Activated T-cell treated with anti-CD3 and anti-CD28 coated beads for 1 hour (primary cell): ENCODE results near the gene FBN1.

Source experiments
- DNase-seq: peaks from one replicate; pipeline ENCODE4 v3.0.0-alpha.2; 2020; ENCODE audit warnings: low read depth

FBN1 gene

DNA sequence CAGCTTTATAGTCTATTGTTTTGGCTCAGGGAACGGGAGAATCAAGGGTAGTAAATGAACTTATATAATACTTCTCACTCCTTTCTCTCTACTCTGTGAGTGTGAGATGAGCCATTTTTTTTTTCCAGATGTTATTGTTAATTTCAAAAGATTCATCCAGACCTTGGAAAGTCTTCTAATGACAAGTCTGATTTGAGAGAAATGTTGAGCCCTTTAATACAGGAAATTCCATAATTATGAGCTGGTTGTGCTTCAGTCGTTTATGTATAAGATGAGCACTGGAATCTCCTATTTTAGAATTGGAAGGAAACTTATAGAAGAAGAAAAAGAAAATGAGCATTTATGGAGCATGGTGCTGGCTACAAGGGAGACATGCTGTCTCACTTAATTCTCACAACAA is 92.0 kb downstream of the FBN1 start:
- DNase-seq = no peak

DNA sequence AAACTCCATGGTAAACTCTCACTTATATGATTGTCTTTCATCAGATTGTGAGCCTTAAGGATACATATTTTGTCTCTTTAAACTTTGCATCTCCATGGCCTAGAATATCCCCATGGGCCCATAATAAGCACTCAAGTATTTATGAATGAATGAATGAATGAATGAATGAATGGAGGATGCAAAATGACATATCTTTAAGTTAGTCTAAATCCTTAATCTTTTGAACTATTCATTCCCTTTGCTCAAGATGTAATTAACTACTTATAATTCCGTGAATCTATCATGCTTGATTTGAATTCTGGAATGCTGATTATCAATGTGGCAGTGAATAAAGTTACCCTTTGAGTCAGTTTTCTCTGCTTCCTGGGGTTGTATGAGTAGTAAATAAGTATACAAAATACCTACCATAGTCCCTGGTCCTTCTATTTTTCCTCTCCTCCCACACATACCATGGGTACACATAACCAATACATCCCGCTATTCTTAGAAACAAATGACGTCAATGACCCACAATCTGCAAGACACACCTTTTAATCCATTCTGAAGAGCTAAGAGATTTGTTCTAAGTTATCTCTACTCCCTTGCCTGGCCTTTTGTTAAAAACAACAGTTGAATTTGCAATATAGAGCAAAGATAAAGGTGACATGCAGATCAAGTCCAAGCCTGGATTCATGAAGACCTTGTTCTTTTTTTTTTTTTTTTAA is 94.5 kb downstream of the FBN1 start:
- DNase-seq = no peak

DNA sequence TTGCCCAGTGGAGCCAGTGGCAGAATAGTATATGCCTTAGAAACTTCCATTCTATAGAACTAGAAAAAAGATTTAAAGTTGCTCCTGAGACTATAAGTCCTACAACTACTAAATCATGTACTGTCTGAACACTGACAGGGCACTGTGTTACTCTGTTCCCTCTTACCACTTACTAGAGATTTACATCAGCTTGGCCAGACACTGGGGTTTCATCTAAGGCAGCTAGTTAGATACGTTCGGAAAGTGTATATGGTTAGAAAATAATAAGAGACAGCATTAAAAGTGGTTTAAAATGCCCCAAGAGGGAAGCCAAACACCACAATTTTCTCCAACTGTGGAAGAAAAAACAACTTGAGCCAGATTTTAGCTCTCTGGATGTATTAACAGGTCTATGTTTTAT is 97.1 kb downstream of the FBN1 start:
- DNase-seq = no peak

DNA sequence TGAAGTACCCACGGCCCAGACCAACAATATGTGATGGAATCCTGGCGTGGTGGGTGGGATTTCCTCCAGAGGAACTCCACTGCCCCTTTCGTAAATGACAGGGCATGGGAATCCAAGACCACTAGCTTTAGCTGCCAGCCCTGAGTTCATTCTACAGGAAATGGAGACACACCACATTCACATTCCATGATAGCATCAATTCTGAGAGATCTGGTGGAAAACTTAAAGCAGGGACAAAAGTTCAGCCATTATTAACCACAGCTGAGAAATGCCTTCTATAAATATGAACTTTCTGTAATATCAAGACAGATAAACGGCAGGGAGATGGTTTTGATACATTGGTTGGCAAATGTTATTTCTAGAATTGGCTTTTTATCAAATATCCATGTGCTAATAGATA is 98.2 kb downstream of the FBN1 start:
- no peak for DNase-seq

DNA sequence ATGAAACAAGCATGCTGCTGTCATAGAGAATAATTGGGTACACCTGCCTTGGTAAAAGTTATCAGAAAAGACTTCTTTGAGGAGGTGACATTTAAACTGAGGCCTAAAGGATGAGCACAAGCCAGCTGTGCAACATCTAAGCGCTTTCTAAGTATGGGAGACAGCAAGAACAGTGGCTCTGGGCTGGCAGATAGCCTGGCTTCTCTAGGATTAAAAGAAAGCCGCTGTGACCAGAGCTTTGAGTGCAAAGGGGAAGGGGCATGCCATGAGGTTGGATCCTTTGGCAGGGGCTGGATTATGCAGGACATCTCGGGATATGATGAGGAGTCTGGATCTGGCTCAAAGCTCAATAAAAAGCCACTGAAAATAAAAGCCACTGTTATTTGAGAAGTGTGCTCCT is 99.2 kb downstream of the FBN1 start:
- DNase-seq = no peak

DNA sequence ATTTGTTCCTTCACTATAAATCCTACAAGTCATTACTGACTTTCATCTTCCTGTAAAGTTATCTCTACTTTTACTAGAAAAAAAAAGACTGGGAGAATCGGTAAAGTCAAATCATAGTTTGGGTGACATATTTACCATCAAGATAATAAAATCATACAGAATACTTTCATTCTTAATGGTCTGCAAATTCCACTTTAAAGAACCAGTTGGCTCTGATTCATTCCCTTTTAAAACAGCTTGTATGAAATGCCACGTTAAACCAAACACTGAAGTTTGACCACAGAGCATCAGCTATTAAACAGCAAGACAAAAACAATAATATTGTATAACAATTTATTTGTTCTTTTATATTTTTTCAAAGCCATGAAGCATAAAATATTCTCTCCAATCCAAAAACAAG is 100.7 kb downstream of the FBN1 start:
- no peak for DNase-seq

DNA sequence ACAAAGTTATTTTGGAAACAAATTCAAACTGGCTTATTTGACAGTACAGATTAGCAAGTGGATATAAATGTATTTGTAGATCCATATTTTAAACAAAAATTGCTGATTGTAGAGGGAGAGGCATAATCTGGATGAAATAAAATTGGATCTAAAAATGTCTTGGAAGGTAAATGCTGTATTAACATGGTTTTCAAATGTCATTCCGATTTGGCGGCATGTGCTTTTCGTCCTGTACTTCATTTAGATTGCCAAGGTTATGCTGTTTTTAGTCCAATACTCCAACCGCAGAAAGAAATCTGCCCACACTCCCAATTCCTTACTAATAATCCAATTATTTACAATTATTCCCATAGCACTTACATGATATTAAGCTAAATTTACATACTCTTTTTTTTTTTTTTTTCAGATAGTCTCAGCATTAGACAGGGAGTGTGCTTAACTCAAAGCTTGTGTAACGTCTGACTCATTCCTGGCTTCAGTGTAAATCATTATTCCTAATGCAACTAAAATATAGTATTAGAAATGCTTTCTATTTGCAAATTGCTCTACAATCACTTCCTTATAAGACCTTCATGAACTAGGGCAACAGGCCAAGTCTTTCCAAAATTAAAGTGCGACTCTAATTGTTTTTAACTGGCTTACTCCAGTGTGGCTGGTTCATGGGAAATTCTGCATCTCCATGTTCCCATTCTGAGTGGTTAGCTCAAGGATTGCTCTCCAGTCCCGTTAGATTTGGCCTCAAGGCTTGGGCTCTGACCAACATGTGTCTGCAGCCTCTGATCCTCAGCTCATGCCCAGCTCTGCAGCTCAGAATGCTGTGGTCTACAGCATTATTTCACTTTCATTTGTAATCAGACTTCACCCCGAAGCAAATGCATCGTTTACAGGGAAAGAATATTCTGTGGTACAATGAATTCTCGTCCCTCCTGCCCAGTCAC is 103.9 kb downstream of the FBN1 start:
- DNase-seq = no peak

DNA sequence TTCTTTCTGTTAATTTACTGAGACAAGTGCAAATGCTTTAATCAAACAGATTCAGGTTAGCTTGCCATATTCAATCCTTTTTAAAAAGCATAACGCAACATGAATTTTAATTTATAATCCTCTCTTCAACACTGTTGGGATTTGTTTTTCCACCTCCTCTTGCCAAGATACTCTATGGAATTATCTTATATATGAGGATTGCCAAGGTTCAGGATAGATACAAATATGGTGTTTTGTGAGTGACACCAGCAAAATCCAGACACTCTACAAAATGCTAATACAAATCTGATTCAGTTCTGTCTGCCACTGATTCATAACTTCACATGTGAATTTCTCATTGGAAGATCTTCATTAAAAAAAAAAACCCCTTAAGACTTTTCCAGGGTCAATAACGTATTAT is 104.8 kb downstream of the FBN1 start:
- DNase-seq = no peak

DNA sequence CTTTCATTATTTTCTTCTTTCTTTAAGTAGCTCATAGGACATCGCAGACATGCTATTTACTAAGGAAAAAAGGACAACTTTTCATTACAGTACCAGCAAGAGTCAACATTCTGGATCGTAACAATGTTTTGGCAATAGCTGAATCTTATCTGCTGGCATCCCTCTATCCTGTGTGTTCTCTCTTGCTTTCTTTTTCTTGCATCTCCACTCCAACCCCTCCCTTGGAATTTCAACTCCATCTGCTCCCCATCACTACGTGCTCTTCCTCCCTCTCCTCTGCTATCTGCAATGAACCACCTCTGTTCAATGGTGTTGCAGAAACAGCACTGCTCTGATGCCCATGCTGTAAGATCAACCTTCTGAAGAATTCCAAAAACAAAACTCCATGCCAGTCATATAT is 106.6 kb downstream of the FBN1 start:
- DNase-seq = no peak

DNA sequence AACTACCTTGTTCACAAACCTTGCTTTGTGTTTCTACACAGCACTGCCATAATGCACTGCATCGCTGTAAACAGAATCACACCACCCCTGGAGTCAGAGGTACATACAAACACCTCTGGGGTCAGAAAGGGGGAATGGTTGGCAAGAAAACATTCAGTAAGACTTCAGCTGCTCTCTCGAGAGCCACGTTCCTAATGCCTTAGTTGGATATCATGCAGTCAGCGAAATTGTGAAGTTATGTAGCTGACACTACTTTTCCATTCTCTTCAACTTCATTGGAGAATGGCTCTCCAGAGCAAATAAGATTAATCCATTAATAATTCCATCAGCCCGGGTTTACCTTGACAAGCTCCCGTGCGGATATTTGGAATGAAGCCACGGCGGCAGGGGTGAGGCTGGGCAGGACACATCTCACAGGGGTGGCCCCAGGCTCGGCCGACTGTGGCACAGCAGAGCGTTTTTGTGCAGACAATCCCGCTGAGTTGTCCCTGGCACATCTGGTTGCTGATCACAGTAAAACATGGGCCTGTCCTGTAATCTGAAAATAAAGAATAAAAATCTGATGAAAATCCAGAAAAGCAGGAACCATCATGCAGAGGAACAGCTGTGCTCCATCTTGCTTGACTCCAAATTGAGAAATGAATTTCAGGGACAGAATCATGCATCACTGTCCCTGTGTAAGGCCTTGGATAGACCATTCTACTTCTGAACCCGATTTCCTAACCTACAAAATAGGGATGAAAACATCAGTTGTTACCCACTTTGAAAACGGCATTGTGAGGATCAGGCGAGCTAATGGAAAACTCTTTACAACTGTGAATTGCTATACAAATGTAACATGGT is 108.0 kb downstream of the FBN1 start:
- no peak for DNase-seq

DNA sequence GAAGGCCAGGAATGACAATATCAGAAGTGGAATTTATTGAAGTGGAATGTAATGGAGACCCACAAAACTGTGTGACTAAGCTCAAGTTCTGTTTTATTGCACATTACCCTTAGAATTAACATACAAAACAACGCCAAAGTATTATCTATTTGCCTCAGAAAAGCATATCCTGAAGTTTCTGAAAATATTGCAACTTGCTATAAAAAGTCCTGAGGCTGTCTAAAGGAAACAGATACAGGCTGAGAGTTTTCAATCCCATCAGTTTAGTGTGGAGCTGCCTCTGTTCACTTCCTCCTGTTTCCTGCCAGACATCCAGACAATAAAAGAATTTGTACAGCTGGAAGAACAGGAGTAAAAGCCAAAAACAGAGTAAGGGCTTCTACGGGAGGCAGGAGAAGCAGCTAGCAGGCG is 108.8 kb downstream of the FBN1 start:
- no peak for DNase-seq

DNA sequence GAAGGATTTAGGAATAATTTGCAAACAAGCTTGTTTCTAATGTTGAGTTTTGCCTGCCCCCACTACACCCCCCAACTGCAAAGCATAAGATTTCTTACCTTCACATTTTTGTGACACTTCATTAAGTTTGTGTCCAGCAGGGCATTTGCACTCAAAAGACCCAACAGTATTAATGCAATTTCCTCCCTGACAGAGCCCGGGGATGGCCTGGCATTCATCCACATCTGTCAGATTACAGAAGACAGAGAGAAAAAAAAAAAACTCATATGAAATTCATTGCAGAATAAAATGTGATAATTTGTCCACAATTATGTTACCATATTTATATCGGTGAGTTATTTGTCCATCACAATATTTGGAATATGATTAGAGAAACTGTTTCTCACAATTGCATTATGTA is 111.5 kb downstream of the FBN1 start:
- no peak for DNase-seq

DNA sequence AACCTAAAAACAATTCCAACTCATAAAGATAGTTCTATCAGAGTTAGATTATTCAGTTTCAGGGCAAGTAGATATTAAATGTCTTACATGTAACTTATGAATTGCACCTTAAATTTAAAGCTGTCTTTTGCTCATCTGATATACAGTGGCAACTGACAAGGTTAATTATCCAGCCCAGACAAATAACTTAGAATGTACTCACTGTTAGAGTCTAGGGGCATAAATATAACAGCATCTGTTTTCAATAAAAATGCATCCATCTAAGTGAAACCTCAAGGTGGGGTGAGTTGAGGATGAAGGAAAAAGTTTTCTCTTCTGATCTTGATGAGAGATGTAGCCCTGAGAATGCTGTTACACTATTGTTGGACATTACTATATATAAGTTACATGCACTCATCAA is 112.6 kb downstream of the FBN1 start:
- no peak for DNase-seq

DNA sequence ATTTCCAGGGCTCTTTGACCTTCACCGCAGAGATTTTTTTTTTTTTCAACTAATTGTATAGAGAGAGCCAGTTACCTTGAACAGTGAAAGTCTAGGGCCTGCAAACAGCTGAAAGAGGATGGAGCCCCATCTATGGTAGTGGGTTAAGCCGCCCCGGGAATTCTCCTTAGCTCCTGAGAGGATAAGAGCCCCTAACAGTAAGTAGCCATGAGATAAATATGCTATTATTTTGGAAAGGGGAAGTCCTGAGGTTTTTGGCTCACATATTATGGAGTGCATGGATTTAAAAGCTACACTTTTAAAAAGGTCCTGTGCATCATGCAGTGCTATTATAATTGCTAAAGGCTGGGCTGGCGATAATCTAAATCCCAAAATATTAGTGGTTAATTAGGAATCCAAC is 115.0 kb downstream of the FBN1 start:
- DNase-seq = no peak

DNA sequence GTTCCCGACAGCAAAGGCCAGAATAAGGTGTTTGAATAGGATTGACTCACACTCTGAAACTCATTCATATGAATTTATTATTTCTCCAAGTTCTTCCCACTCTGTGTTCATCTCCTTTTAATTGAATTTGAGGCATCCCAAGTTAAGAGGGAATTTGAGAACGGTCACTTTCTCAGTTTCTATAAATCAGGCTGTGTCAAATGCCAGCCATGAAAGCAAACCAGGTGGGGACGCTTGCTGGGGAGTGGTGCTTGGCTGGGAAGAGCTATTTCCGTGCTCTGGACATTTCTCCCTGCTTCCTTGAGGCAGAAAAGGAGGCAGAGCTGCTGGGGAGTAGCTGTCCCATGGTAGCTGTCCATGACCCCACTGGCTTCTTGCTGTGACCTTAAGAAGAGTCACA is 116.6 kb downstream of the FBN1 start:
- no peak for DNase-seq

DNA sequence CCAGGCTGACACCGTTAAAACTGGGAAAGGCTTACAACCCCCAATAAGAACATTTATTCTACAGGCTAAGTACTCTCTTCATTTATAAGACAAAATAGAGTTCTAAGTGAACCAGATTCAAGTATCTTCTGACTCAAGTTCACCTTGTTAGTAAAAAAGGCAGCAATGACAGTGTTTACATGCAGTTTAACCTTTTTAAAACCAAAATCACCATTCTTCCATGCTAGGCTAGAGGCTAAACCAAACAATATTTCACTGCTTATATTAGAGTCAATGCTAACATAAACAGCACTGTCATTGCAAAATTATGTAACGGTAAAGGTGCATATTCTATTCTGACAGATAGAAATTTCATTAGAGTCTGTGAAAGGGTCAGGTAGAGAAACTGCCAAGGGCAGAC is 118.0 kb downstream of the FBN1 start:
- no peak for DNase-seq

DNA sequence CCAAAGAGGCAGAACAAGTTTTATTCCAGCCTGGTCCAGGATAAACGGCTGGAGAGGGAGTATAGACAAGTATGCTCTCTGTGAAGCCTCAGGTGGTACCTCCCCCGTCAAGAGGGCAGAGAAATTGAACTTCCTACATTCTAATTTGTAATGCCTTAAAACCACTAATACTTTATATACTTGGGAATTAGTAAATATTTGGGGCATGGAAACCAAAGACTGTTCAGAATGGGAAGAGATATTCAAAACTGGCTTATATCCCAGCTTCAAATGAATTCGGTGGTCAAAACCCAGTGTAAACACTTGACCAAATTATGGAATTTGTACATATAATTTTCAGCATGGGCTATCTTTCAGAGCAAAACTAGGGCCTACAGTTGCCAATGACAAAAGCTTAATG is 122.6 kb downstream of the FBN1 start:
- no peak for DNase-seq

DNA sequence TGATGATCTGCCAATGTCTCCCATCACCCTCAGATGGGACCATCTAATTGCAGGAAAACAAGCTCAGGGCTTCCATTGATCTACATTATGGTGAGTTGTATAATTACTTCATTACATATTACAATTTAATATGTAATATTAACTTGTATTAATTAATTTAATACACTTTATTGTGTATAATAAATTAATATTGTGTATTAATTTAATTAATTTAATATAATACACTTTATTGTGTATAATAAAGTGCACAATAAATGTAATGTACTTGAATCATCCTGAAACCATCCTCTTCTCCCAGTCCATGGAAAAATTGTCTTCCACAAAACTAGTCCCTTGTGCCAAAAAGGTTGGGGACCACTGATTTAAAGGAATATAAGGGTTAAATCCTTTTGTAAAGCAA is 123.4 kb downstream of the FBN1 start:
- DNase-seq = no peak

DNA sequence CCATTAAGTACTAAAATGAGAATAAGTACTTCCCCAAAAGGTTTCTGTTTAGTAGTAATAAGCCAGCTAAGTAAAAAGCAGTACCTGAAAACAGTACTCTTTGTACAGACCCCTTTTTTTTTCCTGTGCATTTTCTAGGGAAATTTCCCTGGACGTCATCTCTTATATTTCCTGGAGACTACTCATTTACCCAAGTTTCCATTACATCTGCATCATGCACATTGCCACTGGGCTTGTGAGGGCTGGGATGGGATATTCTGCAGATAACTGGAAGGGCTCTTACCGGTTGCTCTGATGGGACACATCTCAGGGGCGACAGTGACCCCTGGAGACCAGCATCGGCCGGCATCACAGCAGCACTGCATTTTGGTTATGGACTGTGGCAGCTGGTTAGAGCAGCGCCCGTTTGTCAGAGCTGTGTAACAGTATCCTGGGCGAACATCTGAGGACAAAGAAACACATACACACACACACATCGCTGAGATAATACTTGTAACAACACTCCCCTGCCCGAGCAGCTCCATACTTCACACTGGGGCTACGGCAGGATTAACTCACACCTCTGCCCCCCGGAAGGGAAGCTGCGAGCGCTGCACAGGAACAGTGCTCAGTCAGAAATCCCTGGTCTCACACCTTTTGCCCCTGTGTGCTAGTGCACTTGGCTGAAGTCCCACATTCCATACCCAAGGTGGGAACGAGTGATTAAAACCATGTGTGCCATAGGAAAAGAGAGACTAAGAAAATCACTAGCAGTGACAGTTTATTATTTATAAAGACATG is 124.9 kb downstream of the FBN1 start:
- DNase-seq = no peak

DNA sequence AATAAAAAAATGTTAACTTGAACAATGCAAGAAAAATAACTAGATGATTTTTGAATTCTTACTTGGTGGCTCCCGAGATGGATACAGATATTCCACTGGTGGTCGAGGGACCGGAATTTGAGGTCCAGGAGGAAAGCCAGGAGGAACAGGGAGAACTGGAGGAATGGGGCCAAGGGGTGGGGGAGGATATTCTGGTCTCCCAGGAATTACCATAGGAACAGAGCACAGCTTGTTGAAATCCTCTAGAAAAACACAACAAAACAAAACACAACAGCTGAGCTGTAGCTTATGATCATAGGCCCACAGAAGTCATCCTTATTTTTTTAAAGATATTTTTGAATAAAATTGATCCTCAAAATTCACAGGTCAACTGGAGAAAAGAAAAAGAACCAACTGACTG is 129.4 kb downstream of the FBN1 start:
- no peak for DNase-seq

DNA sequence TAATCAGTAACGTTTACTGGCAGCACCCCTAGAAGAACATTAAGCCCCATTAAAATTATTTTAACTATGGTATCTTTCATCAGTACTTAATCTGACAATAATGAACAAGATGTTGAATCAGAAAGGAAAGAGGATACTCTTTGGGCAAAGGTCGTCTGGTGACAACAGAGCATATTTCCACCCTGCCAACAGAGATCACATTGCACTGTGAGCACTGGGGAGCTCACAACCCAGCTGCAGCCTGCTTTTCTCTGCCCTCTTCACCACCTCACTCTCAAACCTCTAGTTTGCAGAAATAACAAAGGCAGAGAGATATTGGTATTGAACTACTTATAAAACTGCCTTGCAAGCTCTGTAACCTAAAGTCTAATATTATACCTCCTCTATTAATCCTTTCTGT is 130.0 kb downstream of the FBN1 start:
- no peak for DNase-seq
